ENCODE data around the gene RAB10.
"Not testable (repeated sequence)": the region's sequence is repeated elsewhere in the genome, so short reads cannot be mapped to it uniquely, and the experiment has no call there.

RAB10 gene

GRCh38 chr2:26033818-26034636, at the start of gene RAB10:
RAB10 (plus strand) TSS chr2:26034084; CDS start chr2:26034609, 525 bp downstream.
- DNase-seq (ENCODE audit: low read depth in 4 of 4, low spot score in 1 of 4): peak; percentile 95 to 99 (median 97)

GRCh38 chr2:25988134-25988533, 45.8 kb upstream of the RAB10 start:
- DNase-seq (ENCODE audit: low read depth in 4 of 4, low spot score in 1 of 4): no peak

GRCh38 chr2:25989154-25989553, 44.7 kb upstream of the RAB10 start:
- DNase-seq (ENCODE audit: low read depth in 4 of 4, low spot score in 1 of 4): no peak

- DNase-seq (ENCODE audit: low read depth in 4 of 4, low spot score in 1 of 4): no peak
These were observed 41.9 kb upstream of the RAB10 start for GRCh38 chr2:25991965-25992364.

GRCh38 chr2:25992556-25992955, 41.3 kb upstream of the RAB10 start:
- no peak for DNase-seq (ENCODE audit: low read depth in 4 of 4, low spot score in 1 of 4)

- DNase-seq (ENCODE audit: low read depth in 4 of 4, low spot score in 1 of 4): no peak
These were observed 40.8 kb upstream of the RAB10 start for GRCh38 chr2:25993049-25993448.

GRCh38 chr2:25994509-25994908, 39.4 kb upstream of the RAB10 start:
- DNase-seq (ENCODE audit: low read depth in 4 of 4, low spot score in 1 of 4): no peak

- no peak for DNase-seq (ENCODE audit: low read depth in 4 of 4, low spot score in 1 of 4)
These were observed 37.0 kb upstream of the RAB10 start for GRCh38 chr2:25996844-25997243.

GRCh38 chr2:25998816-25999383, 35.0 kb upstream of the RAB10 start:
- not testable (repeated sequence) for DNase-seq (ENCODE audit: low read depth in 4 of 4, low spot score in 1 of 4)

GRCh38 chr2:25999406-25999805, 34.5 kb upstream of the RAB10 start:
- not testable (repeated sequence) for DNase-seq (ENCODE audit: low read depth in 4 of 4, low spot score in 1 of 4)

GRCh38 chr2:26000561-26001082, 33.3 kb upstream of the RAB10 start:
- DNase-seq (ENCODE audit: low read depth in 4 of 4, low spot score in 1 of 4): no peak

- DNase-seq (ENCODE audit: low read depth in 4 of 4, low spot score in 1 of 4): no peak
These were observed 32.0 kb upstream of the RAB10 start for GRCh38 chr2:26001743-26002351.

- DNase-seq (ENCODE audit: low read depth in 4 of 4, low spot score in 1 of 4): no peak
These were observed 31.1 kb upstream of the RAB10 start for GRCh38 chr2:26002632-26003310.

GRCh38 chr2:26008095-26008494, 25.8 kb upstream of the RAB10 start:
- DNase-seq (ENCODE audit: low read depth in 4 of 4, low spot score in 1 of 4): no peak

- DNase-seq (ENCODE audit: low read depth in 4 of 4, low spot score in 1 of 4): no peak
These were observed 24.9 kb upstream of the RAB10 start for GRCh38 chr2:26008851-26009566.

- no peak for DNase-seq (ENCODE audit: low read depth in 4 of 4, low spot score in 1 of 4)
These were observed 24.3 kb upstream of the RAB10 start for GRCh38 chr2:26009567-26009963.

- no peak for DNase-seq (ENCODE audit: low read depth in 4 of 4, low spot score in 1 of 4)
These were observed 22.9 kb upstream of the RAB10 start for GRCh38 chr2:26010943-26011342.

GRCh38 chr2:26011609-26011989, 22.3 kb upstream of the RAB10 start:
- DNase-seq (ENCODE audit: low read depth in 4 of 4, low spot score in 1 of 4): no peak

- no peak for DNase-seq (ENCODE audit: low read depth in 4 of 4, low spot score in 1 of 4)
These were observed 21.7 kb upstream of the RAB10 start for GRCh38 chr2:26011990-26012856.

- DNase-seq (ENCODE audit: low read depth in 4 of 4, low spot score in 1 of 4): no peak
These were observed 20.2 kb upstream of the RAB10 start for GRCh38 chr2:26013668-26014067.
